Left ventricle myocardium inferior (tissue), 1 donor: ENCODE data around the gene FNDC3B. TPM values are rescaled to one million over a fixed set of nuclear protein-coding genes. Genes with fewer than 3 reads are reported as not detected.

ENCODE experiments used
- DNase-seq: peaks from one replicate; pipeline ENCODE4 v3.0.0-alpha.2; 2020
- H3K27ac ChIP-seq: fragments of 200-600 bp; replicated peaks from 2 replicates; pipeline ENCODE4 v1.8.0; 2021
- H3K27me3 ChIP-seq: fragments of 200-600 bp; 2 replicates; pipeline ENCODE4 v1.8.0; 2021; ENCODE audit warnings: low read depth
- H3K36me3 ChIP-seq: fragments of 200-600 bp; 2 replicates; pipeline ENCODE4 v1.8.0; 2021
- H3K4me1 ChIP-seq: fragments of 200-600 bp; 2 replicates; pipeline ENCODE4 v1.8.0; 2021
- H3K4me3 ChIP-seq: fragments of 200-600 bp; 2 replicates; pipeline ENCODE4 v1.8.0; 2021; ENCODE audit warnings: mild to moderate bottlenecking, moderate library complexity
- H3K9me3 ChIP-seq: fragments of 200-600 bp; replicated peaks from 2 replicates; pipeline ENCODE4 v1.8.0; 2021
- CTCF ChIP-seq: fragments of 200-600 bp; IDR thresholded peaks from 2 replicates; pipeline ENCODE4 v1.8.0; 2021; ENCODE audit warnings: antibody characterized with exemption, mild to moderate bottlenecking, borderline replicate concordance
- intact Hi-C: fragments of 100-400 bp; cut with micrococcal nuclease; formaldehyde crosslinking; loops from one replicate; pipeline ENCODE4 v1.11.0; 2022
- total RNA-seq: library from RNA; stranded (reverse); fragmentation: NEBNext Ultra II Directional; extraction: Animal tissue kit (Norgen Biotek cat#: 25700); gene quantifications from one replicate; pipeline ENCODE4 v1.2.1, GENCODE V29; 2021
- donor health status: DM: no; HTN: yes; CAD: no; lungs with severe emphysema.

The FNDC3B gene
- total RNA-seq, 1 donor from 2014 or later: 75.7 TPM

- Histone ChIP-seq H3K4me3 (no peak overlapping the region), H3K36me3 (peaks cover 24% of the 10 kb centered on the region), H3K9me3 (no peaks in the 10 kb centered on the region), H3K27ac (no peak overlapping the region), H3K4me1 (peaks cover 60% of the 10 kb centered on the region), H3K27me3 (no peaks in the 10 kb centered on the region)
- no peak for TF ChIP-seq CTCF
- intact Hi-C loops: no loop called here
- DNase-seq: no peak
These were observed 316.5 kb downstream of the FNDC3B start for GRCh38 chr3:172355836-172356235.

GRCh38 chr3:172356427-172356826, 317.0 kb downstream of the FNDC3B start:
- intact Hi-C loops: no loop called here
- Histone ChIP-seq H3K9me3 (no peaks in the 10 kb centered on the region), H3K27me3 (no peaks in the 10 kb centered on the region), H3K36me3 (peaks cover 30% of the 10 kb centered on the region), H3K4me1 (peaks cover 54% of the 10 kb centered on the region), H3K4me3 (no peak overlapping the region), H3K27ac (no peak overlapping the region)
- no peak for TF ChIP-seq CTCF
- no peak for DNase-seq

- Histone ChIP-seq H3K27me3 (no peaks in the 10 kb centered on the region), H3K27ac (no peak overlapping the region), H3K36me3 (peaks cover 31% of the 10 kb centered on the region), H3K9me3 (no peaks in the 10 kb centered on the region), H3K4me3 (no peak overlapping the region), H3K4me1 (peaks cover 64% of the 10 kb centered on the region)
- intact Hi-C loops: no loop called here
- no peak for TF ChIP-seq CTCF
- no peak for DNase-seq
These were observed 318.7 kb downstream of the FNDC3B start for GRCh38 chr3:172357850-172358754.

GRCh38 chr3:172359231-172359630, 319.9 kb downstream of the FNDC3B start:
- no peak for TF ChIP-seq CTCF
- Histone ChIP-seq H3K27me3 (no peaks in the 10 kb centered on the region), H3K36me3 (peaks cover 33% of the 10 kb centered on the region), H3K27ac (no peak overlapping the region), H3K9me3 (no peaks in the 10 kb centered on the region), H3K4me1 (peaks cover 67% of the 10 kb centered on the region), H3K4me3 (no peak overlapping the region)
- intact Hi-C loops: no loop called here
- no peak for DNase-seq

GRCh38 chr3:172359996-172360395, 320.6 kb downstream of the FNDC3B start:
- no peak for TF ChIP-seq CTCF
- no peak overlapping the region for H3K27ac ChIP-seq
- H3K4me1 ChIP-seq: peaks cover 65% of the 10 kb centered on the region
- H3K9me3 ChIP-seq: no peaks in the 10 kb centered on the region
- H3K27me3 ChIP-seq: no peaks in the 10 kb centered on the region
- no peak for DNase-seq
- intact Hi-C loops: no loop called here
- H3K36me3 ChIP-seq: peaks cover 40% of the 10 kb centered on the region
- no peak overlapping the region for H3K4me3 ChIP-seq
